C4-2B (cell line): ENCODE measurements around the gene TCERG1L.

Experiments
- CTCF ChIP-seq: fragments of 450-650 bp; conservative IDR thresholded peaks from 2 replicates; pipeline ENCODE4 v1.5.1; 2017; ENCODE audit warnings: mild to moderate bottlenecking
- ZFX ChIP-seq: fragments of 450-650 bp; IDR thresholded peaks from 2 replicates; pipeline ENCODE4 v1.6.1; 2017

GRCh38 chr10:131078131-131078881, 233.2 kb downstream of the TCERG1L start:
- TF ChIP-seq CTCF (no peak), ZFX (no peak)
